DMS 273 (cell line): ENCODE results near the gene PRR23E.

Experiments
- DNase-seq: peaks from one replicate; lab custom pipeline; 2025; ENCODE audit not compliant: unreplicated experiment; lab: John Stamatoyannopoulos, UW

Gene PRR23E

DNA sequence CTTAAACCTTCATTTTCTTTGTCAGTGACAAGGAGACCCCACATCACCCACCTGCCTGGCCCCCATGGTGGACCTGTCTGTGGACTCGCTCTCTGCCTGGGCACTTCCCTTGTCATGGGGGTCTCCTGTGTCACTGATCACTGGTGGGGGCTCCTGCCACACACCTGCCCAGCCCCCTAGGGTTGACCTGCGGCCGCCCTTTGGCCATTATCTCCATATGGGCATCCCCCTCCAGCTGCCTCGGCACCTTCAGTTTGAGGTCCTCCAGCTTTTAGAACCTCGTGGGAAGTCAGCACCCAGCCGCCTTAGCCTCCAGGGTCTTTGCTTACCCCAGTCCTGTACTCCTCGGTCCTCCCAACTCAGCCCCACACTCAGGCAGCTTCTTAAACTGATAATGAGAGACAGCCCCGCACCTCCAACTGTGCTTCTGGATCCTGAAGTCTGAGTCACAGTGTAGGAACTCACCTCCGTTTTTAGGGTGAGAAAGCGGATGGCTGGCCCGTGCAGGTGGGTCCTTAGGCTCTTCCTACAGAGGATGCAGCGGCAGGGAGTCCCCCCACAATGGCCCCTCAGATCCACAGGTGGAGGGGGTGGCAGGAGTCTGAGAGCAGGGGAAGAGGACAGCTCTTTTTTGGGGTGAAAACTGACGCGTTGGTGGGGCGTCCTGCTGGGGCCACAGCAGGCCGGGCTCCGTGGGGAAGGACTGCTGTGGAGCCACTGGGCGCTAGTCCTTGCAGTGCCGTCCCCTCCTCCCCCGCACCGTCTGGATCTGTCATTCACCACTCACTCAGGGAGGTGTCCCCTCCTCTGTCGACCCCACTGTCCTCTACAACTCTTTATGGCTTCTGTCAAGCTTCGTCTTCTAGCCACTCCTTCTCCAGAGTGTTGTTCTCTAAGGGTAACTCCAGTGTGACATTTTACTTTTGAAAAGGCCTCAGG is 8.7 kb upstream of the PRR23E start:
- no peak for DNase-seq

DNA sequence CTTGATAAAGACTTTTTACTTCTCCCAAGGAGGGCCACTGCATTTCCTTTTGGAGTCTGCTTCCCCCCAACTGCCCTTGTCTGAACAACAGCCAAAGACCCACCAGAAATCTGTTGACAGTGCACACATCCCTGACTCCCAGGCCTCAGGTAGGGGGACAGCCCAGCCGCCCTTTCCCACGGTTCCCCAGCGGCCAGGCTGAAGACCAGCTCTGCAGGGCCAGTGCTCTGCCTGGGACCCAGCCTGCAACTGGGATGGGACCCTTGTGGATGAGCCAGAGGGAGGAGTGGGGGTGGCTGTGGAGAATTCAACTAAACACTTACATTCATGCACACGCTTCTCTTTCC is 8.1 kb upstream of the PRR23E start:
- DNase-seq: no peak

DNA sequence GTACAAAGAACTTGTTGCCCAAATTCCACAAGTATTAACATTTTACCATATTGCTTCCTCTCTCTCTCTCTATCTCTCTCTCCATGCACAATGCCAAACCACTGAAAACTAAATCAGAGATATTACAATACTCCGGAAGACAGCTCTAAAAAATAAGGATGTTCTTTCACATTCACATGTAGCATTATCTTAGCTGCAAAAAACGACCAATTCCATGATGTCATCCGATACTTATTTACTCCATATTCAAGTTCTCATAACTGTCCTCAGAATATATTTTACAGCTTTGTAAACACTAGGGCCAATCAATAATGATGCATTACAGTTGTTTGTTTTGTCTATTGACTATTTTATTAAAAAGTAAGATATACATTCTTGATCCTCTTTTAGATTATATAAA is 7.7 kb upstream of the PRR23E start:
- DNase-seq: no peak

DNA sequence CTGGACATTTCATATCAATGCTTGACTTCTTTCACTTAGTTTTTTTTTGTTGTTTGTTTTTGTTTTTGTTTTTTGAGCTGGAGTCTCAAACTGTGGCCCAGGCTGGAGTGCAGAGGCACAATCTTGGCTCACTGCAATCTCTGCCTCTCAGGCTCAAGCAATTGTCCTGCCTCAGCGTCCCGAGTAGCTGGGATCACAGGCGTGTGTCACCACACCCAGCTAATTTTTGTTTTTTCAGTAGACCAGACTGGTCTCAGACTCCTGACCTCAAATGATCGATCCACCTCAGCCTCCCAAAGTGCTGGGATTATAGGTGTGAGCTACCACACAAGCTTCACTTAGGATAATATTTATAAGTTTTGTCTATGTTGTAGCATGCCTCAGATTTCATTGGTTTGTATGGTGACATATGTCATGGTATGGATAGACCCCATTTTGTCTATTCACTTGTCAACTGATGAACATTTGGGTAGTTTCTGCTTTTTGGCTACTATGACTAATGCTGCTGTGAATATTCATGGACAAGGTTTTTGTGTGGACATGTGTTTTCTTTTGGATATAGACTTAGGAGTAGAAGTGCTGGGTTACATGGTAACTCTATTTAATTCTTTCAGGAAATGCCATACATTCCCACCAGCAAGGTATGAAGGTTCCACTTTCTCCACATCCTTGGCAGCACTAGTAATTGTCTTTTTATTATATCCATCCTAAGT is 6.8 kb upstream of the PRR23E start:
- no peak for DNase-seq

DNA sequence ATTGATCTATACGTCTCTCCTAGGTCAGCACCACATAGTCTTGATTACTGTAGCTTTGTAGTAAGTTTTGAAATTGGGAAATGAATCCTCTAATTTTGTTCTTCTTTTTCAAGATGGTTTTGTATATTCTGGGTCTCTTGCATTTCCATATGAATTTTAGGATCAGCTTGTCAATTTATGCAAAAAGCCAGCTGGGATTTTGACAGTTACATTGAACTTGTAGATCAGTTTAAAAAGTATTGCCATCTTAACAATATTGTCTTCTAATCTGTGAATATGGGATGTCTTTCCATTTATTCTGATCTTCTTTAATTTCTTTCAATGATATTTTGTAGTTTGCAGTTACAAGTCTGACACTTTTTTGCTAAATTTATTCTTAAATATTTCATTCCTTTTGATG is 5.6 kb upstream of the PRR23E start:
- no peak for DNase-seq

DNA sequence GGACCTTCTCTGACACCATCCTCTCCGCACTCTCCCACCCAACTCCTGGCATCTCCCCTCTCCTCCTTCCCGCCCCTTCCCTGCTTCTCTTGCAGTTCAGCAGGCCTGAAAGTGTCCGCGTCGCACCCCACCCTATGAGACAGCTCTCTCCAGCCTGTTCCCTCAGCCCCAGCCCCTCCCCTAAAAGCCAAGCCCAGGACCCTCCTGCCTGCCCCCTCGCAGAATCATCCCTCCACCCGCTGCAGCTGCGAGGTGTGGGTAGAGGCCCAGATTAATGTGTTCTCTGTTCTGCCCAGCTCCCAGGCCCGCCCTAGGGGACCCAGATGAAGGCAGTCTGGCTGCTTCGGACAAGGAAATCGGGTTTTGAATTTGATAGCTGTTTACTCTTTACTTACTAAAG is 410 bp downstream of the PRR23E start:
- no peak for DNase-seq

DNA sequence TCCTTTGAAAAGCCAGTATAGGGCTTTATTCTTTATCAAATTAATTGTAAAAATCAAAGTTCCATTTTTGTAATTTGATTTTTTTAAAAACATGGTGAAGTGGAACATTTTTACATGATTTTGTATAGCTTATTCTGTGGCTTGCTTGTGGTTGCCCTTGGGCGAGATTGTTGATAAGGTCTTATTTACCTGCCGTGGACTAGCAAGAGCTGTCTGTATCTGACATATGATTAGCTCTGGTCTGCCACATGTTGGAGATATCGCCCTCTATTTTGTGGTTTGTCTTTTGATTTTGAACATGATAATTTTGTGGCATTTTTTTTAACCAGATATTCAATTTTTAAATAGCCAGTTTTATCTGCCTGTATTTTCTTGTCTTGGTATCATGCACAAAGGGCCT is 844 bp downstream of the PRR23E start:
- DNase-seq: no peak

DNA sequence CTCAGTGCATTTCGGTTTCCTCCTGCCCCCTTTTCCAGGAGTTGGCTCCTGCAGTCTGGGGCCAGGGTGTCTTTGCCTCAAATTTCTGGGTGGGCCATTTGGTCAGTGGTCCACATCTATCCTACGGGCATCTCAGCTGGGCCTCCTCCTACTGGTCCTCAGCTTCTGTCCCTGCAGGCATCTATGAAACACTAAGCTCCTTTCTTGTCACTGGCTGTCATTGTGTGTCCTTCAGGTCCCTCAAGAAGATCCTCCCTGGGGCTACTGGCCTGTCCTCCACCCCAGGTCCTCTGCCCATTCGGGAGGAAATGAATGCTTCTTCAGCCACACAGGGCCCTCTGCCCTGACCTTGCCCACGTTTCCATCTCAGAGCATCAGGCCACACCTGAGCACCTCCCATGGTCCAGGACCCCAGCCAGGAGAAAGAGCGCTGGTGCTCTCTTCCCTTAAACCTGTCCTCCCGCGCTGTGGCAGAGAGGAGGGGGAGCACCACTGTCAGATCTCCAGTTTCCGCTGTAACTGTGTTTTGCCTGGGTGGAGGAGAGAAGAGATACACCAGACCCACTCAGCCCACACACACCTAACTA is 1.8 kb downstream of the PRR23E start:
- DNase-seq: no peak

DNA sequence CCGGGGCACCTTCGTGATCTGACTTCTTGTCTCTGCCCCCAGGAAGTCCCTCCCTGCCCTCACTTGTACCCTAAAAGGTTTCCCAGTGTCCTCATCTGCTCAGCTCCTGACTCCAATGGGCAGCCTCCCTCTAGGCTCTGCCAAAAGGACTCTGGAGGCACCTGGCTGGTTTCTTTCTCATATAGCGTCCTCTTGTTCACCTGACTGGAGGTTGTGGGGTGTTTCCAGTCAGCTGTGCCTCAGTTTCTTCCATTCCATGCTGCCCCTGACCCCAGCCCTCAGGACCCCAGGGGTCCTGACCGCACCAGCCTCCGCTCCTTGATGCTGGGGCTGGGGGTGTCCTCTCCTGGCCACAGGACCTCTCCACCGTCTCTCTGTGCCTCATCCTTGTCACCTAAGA is 2.5 kb downstream of the PRR23E start:
- DNase-seq: no peak

DNA sequence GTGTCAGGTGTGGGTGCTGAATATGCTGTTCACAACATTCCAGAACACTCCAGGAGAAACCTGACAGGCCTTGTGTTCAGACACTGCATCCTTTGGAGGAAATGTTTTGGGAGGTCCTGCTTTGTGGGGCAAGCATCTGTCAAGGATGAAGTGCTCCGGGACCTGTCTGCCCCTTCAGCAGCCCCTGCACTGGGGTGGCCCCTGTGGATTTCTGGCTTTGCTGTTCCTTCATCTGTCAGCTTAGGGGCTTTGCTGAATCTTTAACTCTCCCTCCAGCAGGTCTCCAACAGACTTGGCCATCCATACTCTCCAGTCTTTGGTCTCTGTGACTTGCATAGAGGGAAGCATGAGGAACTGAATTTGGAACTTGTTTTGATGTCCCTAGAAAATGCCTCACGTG is 3.1 kb downstream of the PRR23E start:
- no peak for DNase-seq

DNA sequence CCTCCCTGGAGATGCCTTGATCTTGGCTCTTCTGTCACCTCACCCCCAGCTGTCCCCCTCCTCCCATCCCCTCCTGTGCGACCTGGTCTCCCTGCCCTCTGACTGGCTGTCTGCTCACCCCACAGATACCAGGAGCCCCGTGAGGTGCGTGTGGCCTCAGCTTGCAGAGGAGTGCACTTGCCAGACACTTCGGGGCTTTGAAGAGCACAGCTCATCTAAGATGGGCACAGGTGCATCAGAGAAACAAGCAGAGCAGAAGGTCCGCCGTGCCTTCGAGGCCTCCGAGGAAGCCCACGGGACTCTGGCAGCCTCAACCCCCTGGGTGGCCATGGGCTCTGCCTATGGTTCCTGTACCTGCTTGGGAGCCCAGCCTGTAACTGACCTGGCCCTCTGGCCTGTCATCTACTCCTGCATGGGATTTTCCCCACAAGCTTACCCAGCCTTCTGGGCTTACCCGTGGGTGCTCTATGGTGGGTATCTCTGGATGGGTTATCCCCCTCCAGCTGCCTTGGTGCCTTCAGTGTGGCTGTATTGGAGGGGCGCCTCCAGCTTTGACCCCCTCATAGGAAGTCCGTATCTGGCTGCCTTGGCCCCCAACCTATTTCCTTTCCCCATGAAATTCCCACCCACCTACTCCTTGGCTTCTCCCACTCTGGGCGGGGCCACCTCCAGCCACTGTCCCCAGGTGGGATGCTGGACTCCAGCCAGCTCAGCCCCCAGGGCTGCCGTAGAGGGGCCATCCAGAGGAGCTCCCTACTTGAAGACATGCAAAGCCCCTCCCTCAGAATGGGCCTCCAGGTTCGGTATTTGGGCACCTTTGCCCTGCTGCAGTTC is 3.8 kb downstream of the PRR23E start:
- no peak for DNase-seq

DNA sequence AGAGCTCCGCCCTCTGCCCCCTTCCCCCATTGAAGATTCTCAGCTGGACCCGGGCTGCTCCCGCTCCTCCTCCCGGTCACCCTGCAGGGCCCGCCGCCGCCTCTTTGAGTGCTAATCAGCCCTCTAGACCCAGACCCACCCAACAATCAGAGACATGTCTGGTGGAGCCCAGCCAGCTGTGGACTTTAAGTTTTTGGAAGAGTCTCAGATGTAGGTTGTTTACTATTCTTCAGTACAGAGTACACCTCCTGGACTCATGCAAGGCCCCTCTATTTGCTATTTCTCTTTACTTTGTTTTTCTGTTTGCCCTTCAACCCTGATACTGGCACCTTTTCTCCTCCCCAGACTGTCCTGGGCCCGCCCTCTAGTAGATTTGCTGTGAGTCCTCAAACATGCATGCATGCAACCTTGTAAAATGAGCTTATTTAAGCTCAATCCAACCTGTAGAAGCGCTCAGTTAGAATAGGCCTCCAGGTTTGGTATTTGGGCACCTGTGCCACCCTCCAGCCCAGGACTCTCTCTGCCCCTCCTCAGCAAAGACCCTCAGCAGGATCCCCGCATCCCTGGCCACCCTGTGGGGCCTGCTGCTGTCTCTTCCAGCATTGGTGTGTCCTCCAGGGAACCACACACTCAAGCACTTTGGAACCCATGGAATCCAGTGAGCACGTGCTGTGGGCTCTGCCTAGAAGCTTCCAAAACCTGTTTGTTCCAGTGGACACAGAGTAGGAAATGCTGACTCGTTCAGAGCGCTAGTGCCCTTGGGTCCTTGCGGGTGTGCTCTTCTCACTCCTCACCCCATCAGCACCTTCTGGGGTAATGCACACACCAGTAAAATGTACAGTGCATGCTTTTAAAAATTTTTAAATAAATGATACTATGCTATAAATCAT is 4.6 kb downstream of the PRR23E start:
- no peak for DNase-seq

DNA sequence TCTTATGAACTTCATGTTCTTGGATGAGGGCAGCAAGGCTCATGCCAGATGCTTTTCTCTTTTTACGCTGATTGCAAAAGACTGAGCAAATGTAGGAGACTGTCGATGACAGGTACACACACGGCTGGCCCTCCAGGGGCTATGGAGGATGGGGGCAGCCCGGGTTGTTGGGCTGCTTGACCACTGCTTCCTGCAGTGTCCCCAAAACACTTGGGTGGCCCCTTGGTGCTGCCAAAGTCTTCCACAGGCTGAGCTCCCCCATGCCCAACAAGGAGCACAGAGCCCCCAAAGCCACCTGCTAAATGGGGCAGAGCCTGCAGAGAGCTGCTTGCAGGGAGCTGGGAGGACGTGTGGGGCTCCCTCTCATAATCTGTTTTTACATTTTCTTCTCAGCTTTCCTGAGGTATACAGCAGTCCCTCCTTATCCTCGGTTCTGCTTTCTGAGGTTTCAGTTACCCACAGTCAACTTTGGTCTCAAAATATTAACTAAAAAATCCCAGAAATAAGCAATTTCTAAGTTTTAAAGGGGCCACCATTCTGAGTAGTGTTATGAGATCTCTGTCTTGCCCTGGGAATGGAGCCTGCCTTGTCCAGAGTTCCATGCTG is 7.3 kb downstream of the PRR23E start:
- no peak for DNase-seq

DNA sequence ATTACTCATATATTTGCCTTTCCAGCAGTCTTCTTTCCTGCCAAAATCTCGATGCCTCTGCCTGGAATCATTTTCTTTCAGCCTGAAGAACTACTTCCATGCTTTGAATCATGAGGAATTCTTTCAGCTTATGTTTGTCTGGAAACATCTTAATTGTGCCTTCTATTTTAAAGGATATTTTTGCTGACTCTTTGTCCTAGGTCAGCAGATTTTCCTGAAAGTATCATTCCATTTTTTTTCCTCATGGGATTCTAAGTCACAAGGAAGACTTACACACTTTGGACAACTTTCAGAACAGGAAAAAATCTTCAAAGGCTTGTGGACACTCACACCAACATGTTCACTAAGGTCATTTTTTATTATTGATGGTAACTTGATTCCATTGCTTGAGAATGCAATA is 10.1 kb downstream of the PRR23E start:
- DNase-seq: no peak

DNA sequence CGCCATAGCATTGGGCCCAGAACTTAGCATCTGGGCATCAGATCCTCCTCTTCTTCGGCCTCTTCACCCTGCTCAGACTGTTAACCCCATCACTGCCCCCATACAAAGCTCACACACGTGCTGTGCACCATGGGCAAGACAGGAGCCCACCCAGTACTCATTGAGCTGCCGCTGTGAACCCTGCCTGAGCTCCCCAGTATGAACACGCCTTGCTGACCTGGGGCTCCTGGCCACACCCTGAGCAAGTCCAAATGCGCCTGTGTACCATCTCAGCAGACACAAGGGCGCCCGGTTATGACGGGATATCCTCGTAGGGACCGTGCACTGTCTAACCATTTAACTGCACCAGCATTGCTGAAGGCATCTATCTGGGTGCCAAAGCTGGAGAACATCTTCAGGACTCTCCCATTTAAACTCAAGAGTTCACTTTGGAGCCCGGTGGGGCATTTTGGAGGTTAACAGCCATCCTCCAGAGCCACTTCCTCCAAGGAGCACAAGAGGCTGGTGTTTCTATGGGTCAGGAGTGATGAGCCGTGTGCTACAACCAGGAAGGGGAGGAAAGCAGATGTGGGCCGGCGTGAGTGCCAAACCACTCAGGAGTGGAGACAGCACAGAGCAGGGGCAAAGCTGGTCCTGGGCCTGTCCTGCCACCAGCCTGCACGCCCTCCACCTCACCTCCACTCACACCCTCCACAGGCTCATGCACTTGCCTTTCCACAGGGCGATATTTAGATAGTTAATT is 12.1 kb downstream of the PRR23E start:
- DNase-seq: no peak

DNA sequence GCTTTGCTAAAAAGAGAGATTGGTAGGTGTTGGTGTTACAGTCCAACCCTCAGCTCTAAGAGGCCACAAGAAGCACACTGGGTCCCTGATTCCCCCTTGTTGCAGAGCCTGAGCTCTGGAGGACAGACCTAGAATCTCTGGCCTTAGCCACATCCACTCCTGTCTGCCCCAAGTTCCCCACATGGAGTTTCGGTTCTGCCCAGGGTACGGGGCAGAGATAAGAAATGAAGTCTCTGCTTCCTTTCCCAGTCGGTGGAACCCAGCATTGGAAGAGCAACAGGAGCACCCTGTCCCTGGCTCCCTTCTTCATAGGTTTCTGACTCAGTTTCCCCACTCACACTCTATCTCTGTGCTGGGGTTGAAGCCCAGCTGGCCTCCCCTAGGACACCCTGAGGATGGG is 13.2 kb downstream of the PRR23E start:
- DNase-seq: no peak

DNA sequence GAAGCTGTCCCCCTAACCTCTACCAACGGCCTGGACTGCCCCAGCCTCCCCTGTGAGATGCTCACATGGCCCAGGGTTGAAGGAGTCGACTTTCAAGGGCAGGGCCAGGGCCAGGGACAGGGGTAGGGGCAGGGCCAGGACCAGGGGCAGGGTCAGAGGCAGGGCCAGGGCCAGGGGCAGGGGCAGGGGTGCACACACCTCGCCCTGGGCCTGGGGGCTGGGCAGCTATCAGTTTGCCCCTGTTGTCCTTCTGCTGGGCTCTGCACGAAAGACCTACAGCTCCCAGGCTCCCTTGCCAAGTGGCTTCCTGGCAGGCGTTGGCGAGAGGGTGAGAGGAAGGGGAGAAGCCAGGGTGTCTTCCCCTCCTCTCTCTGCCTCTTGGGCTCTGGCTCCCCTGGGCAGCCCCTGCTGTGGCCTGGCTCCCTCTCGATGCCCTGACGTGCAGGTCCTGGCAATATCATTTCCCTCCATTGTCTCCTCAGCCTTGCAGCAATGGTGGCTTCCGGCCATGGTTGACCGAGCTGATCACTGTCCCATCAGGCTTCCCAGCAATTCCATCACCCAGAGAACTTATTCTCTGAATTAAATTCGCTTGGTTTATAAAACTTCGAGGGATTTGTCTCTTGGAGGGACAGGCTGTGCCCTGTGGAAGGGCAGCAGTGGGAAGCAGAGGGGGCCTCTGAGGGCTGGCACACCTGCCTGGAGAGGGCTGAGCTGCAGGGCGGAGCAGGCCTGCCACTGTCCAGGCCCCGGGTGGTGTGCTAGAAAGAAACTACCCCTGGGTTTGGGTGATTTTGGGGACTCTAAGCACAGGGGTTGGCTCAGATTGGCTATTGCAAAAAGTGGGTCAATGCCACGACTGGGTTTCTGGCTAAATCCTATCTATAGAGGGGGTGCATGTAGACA is 13.9 kb downstream of the PRR23E start:
- no peak for DNase-seq
